ENCODE results near the gene FGD5. TPM values are rescaled to one million over a fixed set of nuclear protein-coding genes. Genes with fewer than 3 reads are reported as not detected.

Gene FGD5
- total RNA-seq, 4 donors from 2014 or later, result 10.0 to 66.8 (median 19.2) TPM

GRCh38 chr3:14837186-14837877 lies 18.6 kb downstream of the FGD5 start:
- H3K27ac ChIP-seq, result peak overlapping the region; percentile 43 to 59
- no peak for TF ChIP-seq POLR2A (IDR thresholded peaks at IDR 0.05)
- TF ChIP-seq, protein P1, sequence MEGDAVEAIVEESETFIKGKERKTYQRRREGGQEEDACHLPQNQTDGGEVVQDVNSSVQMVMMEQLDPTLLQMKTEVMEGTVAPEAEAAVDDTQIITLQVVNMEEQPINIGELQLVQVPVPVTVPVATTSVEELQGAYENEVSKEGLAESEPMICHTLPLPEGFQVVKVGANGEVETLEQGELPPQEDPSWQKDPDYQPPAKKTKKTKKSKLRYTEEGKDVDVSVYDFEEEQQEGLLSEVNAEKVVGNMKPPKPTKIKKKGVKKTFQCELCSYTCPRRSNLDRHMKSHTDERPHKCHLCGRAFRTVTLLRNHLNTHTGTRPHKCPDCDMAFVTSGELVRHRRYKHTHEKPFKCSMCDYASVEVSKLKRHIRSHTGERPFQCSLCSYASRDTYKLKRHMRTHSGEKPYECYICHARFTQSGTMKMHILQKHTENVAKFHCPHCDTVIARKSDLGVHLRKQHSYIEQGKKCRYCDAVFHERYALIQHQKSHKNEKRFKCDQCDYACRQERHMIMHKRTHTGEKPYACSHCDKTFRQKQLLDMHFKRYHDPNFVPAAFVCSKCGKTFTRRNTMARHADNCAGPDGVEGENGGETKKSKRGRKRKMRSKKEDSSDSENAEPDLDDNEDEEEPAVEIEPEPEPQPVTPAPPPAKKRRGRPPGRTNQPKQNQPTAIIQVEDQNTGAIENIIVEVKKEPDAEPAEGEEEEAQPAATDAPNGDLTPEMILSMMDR (IDR thresholded peaks at IDR 0.05), result no peak

DNA sequence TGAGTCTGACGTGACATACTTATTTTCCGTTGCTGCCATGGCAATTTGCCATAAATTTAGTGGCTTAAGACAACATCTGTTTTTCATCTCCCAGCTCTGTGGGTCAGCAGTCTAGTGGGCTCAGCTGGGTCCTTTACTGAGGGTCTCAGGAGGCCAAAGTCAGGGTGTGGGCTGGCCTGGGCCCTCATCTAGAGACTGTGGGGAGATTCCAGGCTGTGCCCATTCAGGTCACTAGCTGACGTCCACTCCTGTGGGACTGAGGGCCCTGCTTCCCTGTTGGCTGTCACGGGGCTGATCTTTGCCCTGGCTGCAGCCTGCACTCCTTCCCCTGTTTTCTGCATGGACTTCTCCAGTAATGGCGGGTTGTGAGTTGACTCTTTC lies 19.1 kb downstream of the FGD5 start:
- no peaks in the 10 kb centered on the region for H3K27me3 ChIP-seq
- H3K36me3 ChIP-seq, result no peaks in the 10 kb centered on the region
- no peak for DNase-seq
- no peak overlapping the region for H3K4me3 ChIP-seq
- intact Hi-C loops (cut with DNase I; ENCODE audit: low total_unique reads), result no loop called here
- H3K9me3 ChIP-seq, result no peaks in the 10 kb centered on the region
- TF ChIP-seq POLR2A (IDR thresholded peaks at IDR 0.05), result no peak
- TF ChIP-seq, protein P1 (IDR thresholded peaks at IDR 0.05), result no peak
- H3K4me1 ChIP-seq, result peaks cover 0 to 5% of the 10 kb centered on the region in 2 donors
- peak overlapping the region; percentile 43 to 59 for H3K27ac ChIP-seq

More at GRCh38 chr3:14837186-14837877, 18.6 kb downstream of the FGD5 start:
- no peak for DNase-seq
- no peak overlapping the region for H3K4me3 ChIP-seq
- H3K27me3 ChIP-seq, result no peaks in the 10 kb centered on the region
- intact Hi-C loops (cut with DNase I; ENCODE audit: low total_unique reads), result no loop called here
- H3K36me3 ChIP-seq, result no peaks in the 10 kb centered on the region
- no peaks in the 10 kb centered on the region for H3K9me3 ChIP-seq
- H3K4me1 ChIP-seq, result peaks cover 0 to 5% of the 10 kb centered on the region in 2 donors

GRCh38 chr3:14839236-14839635 lies 20.5 kb downstream of the FGD5 start:
- Histone ChIP-seq H3K36me3 (no peaks in the 10 kb centered on the region), H3K27ac (no peak overlapping the region), H3K9me3 (no peaks in the 10 kb centered on the region), H3K4me1 (peaks cover 0 to 5% of the 10 kb centered on the region in 2 donors), H3K4me3 (no peak overlapping the region), H3K27me3 (no peaks in the 10 kb centered on the region)
- intact Hi-C loops (cut with DNase I; ENCODE audit: low total_unique reads), result no loop called here
- DNase-seq, result no peak
- TF ChIP-seq POLR2A (IDR thresholded peaks at IDR 0.05), result no peak
- TF ChIP-seq, protein P1 (IDR thresholded peaks at IDR 0.05), result no peak

- Histone ChIP-seq H3K36me3 (no peaks in the 10 kb centered on the region), H3K27ac (no peak overlapping the region), H3K4me3 (no peak overlapping the region), H3K27me3 (no peaks in the 10 kb centered on the region), H3K4me1 (peaks cover 0 to 9% of the 10 kb centered on the region in 2 donors), H3K9me3 (no peaks in the 10 kb centered on the region)
- intact Hi-C loops (cut with DNase I; ENCODE audit: low total_unique reads), result no loop called here
- DNase-seq, result no peak
- TF ChIP-seq, protein P1 (IDR thresholded peaks at IDR 0.05), result no peak
- TF ChIP-seq POLR2A (IDR thresholded peaks at IDR 0.05), result no peak
Observed at GRCh38 chr3:14841836-14842235, 23.1 kb downstream of the FGD5 start.

- no peak overlapping the region for H3K27ac ChIP-seq
- peaks cover 0 to 9% of the 10 kb centered on the region in 2 donors for H3K4me1 ChIP-seq
- no peaks in the 10 kb centered on the region for H3K36me3 ChIP-seq
- H3K9me3 ChIP-seq, result no peaks in the 10 kb centered on the region
- H3K27me3 ChIP-seq, result no peaks in the 10 kb centered on the region
- no peak for TF ChIP-seq POLR2A (IDR thresholded peaks at IDR 0.05)
- TF ChIP-seq, protein P1 (IDR thresholded peaks at IDR 0.05), result no peak
- H3K4me3 ChIP-seq, result no peak overlapping the region
- intact Hi-C loops (cut with DNase I; ENCODE audit: low total_unique reads), result no loop called here
- DNase-seq, result no peak
Observed at GRCh38 chr3:14842277-14842676, 23.5 kb downstream of the FGD5 start.

Data from uterus (tissue), 4 donors.